PC-9 (cell line): Measurements from ENCODE around the gene BECN2.

Experiments used
- CTCF ChIP-seq: fragments of 200-600 bp; sonication (generic); conservative IDR thresholded peaks from 2 replicates; pipeline ENCODE4 v1.6.1; 2017; ENCODE audit warnings: mixed run types, antibody characterized with exemption, mild to moderate bottlenecking, moderate library complexity
- EZH2 ChIP-seq: fragments of 200-600 bp; sonication (generic); IDR thresholded peaks from 2 replicates; pipeline ENCODE4 v1.8.0; 2017; ENCODE audit warnings: antibody characterized with exemption, low read depth

- no peak for TF ChIP-seq CTCF
- TF ChIP-seq EZH2 = no peak
Measured at GRCh38 chr1:241992734-241993133, 35.2 kb downstream of the BECN2 start.
